ENCODE measurements around the gene MYL4.

DNA sequence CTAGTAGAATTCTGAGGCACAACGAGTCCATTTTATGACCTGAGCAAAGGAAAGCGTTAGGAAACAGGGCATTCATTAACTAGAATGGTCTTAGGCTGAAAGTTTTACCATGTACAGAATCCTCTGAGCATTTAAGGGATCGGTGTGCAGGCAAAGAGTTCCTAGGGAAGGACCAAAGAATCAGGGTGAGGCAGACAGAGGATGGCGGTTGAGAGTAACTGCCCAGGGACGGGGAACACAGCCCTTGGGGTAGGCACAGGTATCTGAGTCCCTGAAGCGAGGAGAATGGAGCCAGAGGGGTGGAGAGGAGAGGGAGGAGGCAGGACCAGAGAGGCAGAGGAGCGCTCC lies 30.4 kb downstream of the MYL4 start:
- TF ChIP-seq, protein P1, sequence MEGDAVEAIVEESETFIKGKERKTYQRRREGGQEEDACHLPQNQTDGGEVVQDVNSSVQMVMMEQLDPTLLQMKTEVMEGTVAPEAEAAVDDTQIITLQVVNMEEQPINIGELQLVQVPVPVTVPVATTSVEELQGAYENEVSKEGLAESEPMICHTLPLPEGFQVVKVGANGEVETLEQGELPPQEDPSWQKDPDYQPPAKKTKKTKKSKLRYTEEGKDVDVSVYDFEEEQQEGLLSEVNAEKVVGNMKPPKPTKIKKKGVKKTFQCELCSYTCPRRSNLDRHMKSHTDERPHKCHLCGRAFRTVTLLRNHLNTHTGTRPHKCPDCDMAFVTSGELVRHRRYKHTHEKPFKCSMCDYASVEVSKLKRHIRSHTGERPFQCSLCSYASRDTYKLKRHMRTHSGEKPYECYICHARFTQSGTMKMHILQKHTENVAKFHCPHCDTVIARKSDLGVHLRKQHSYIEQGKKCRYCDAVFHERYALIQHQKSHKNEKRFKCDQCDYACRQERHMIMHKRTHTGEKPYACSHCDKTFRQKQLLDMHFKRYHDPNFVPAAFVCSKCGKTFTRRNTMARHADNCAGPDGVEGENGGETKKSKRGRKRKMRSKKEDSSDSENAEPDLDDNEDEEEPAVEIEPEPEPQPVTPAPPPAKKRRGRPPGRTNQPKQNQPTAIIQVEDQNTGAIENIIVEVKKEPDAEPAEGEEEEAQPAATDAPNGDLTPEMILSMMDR (IDR thresholded peaks at IDR 0.05; ENCODE audit: insufficient read depth, low read length): no peak
- TF ChIP-seq, protein P2, sequence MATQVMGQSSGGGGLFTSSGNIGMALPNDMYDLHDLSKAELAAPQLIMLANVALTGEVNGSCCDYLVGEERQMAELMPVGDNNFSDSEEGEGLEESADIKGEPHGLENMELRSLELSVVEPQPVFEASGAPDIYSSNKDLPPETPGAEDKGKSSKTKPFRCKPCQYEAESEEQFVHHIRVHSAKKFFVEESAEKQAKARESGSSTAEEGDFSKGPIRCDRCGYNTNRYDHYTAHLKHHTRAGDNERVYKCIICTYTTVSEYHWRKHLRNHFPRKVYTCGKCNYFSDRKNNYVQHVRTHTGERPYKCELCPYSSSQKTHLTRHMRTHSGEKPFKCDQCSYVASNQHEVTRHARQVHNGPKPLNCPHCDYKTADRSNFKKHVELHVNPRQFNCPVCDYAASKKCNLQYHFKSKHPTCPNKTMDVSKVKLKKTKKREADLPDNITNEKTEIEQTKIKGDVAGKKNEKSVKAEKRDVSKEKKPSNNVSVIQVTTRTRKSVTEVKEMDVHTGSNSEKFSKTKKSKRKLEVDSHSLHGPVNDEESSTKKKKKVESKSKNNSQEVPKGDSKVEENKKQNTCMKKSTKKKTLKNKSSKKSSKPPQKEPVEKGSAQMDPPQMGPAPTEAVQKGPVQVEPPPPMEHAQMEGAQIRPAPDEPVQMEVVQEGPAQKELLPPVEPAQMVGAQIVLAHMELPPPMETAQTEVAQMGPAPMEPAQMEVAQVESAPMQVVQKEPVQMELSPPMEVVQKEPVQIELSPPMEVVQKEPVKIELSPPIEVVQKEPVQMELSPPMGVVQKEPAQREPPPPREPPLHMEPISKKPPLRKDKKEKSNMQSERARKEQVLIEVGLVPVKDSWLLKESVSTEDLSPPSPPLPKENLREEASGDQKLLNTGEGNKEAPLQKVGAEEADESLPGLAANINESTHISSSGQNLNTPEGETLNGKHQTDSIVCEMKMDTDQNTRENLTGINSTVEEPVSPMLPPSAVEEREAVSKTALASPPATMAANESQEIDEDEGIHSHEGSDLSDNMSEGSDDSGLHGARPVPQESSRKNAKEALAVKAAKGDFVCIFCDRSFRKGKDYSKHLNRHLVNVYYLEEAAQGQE (IDR thresholded peaks at IDR 0.05; ENCODE audit: insufficient replicate concordance, low read depth): no peak
- TF ChIP-seq POLR2AphosphoS5 (IDR thresholded peaks at IDR 0.05; ENCODE audit: low read depth): no peak

Measured in HL-60 (cell line).